Right ventricle myocardium inferior (tissue), 1 donor: Measurements from ENCODE around the gene FSCB. TPM values are rescaled to one million over a fixed set of nuclear protein-coding genes. Genes with fewer than 3 reads are reported as not detected.
"Not testable (repeated sequence)": the region's sequence is repeated elsewhere in the genome, so short reads cannot be mapped to it uniquely, and the experiment has no call there.

Experiments used
- ATAC-seq: fragments of 200-7000 bp; cut with Tn5 transposase; one replicate; pipeline ENCODE4 v1.9.1; 2020; ENCODE audit warnings: mild to moderate bottlenecking, moderate library complexity
- DNase-seq: peaks from one replicate; pipeline ENCODE4 v3.0.0; 2021; ENCODE audit errors: missing footprints
- intact Hi-C: fragments of 100-400 bp; cut with DNase I; formaldehyde crosslinking; loops from one replicate; pipeline ENCODE4 v1.11.0; 2022
- long read RNA-seq: library from polyadenylated mRNA; unstranded; transcript quantifications from one replicate; pipeline ENCODE4 v2.0.0, GENCODE V29; 2021
- total RNA-seq: library from RNA; stranded (reverse); fragmentation: NEBNext Ultra II Directional; extraction: Animal tissue kit (Norgen Biotek cat#: 25700); gene quantifications from one replicate; pipeline ENCODE4 v1.2.1, GENCODE V29; 2021
- donor health status: DM: no; HTN: yes; CAD: no; lungs with severe emphysema.

FSCB gene, protein sequence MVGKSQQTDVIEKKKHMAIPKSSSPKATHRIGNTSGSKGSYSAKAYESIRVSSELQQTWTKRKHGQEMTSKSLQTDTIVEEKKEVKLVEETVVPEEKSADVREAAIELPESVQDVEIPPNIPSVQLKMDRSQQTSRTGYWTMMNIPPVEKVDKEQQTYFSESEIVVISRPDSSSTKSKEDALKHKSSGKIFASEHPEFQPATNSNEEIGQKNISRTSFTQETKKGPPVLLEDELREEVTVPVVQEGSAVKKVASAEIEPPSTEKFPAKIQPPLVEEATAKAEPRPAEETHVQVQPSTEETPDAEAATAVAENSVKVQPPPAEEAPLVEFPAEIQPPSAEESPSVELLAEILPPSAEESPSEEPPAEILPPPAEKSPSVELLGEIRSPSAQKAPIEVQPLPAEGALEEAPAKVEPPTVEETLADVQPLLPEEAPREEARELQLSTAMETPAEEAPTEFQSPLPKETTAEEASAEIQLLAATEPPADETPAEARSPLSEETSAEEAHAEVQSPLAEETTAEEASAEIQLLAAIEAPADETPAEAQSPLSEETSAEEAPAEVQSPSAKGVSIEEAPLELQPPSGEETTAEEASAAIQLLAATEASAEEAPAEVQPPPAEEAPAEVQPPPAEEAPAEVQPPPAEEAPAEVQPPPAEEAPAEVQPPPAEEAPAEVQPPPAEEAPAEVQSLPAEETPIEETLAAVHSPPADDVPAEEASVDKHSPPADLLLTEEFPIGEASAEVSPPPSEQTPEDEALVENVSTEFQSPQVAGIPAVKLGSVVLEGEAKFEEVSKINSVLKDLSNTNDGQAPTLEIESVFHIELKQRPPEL
- total RNA-seq = not detected
- long read RNA-seq = 0 reads

GRCh38 chr14:44507183-44507582 lies at the start of gene FSCB:
TSS of gene FSCB (minus strand) at chr14:44507283. CDS start at chr14:44506987, 296 bp downstream.
- no peak for ATAC-seq
- intact Hi-C loops = no loop called here
- no peak for DNase-seq

- intact Hi-C loops = no loop called here
- ATAC-seq (no peak), DNase-seq (no peak)
These were observed 24.6 kb upstream of the FSCB start for GRCh38 chr14:44531658-44532057.

DNA sequence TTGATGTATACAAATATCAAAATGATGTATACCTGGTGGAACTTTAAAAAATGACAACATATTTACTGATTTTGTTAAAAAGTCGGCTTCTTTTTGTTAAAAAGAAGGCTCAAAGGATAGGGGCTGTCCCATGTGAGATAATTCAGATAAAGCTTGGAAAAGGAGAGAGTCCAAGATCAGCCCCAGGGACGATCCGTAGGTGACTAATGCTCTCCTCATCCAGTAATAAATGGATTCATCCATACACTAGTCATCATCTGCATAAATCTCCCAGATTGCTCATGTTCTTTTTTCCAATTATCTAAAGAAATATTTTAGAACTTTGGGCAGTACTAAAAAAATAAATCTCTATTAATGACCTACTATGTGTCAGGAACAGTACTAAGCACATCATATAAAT lies 23.4 kb upstream of the FSCB start:
- ATAC-seq = no peak
- intact Hi-C loops = no loop called here
- DNase-seq = no peak

- no peak for ATAC-seq
- intact Hi-C loops = no loop called here
These were observed 21.9 kb upstream of the FSCB start for GRCh38 chr14:44529026-44529425.

DNA sequence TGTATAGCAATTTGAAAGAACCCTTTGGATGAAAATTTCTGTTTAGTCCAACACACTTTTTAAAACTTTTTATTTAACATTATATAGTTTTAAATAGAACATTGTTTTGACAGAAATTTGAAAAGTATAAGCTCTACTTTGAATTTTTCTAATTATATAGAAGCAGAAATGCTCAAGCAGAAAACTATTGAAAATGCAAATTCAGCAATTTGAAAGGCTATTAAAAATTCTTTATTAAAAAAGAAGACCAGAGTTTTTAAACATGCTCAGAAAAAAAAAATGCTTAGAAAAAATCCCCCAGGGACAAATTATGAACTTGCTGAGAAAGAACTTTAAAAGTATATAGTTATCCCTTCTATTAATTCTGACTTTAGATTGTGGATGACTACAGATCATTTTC lies 21.1 kb upstream of the FSCB start:
- ATAC-seq (no peak), DNase-seq (no peak)
- intact Hi-C loops = no loop called here

More at GRCh38 chr14:44529026-44529425, 21.9 kb upstream of the FSCB start:
- no peak for DNase-seq

DNA sequence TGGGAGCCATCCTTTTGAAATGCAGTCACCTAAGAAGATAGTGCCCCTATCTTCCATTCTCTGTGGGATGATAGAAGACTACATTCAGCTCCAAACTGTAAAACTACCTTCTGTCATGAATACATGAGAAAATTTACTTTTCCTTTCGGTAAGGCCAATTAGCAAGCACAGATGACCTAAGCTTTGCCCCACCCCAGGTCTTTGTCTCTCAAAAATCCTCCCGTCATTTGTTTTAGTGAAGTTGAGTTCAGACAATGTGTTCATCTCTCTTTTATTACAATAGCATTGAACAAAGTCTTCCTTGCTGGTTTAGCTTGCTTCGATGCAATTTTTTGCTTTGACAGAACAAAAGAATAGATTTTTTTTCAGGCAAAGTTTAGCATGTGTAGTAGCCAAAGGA lies 18.2 kb upstream of the FSCB start:
- DNase-seq = no peak
- no peak for ATAC-seq
- intact Hi-C loops = no loop called here

- intact Hi-C loops, DNase-seq, ATAC-seq: not testable (repeated sequence)
These were observed 8.6 kb upstream of the FSCB start for GRCh38 chr14:44515668-44516067.

- intact Hi-C loops = no loop called here
- no peak for DNase-seq
- ATAC-seq = no peak
These were observed 1.8 kb upstream of the FSCB start for GRCh38 chr14:44508834-44509233.

GRCh38 chr14:44505588-44505987 lies 1.5 kb downstream of the FSCB start:
- ATAC-seq = no peak
- intact Hi-C loops = no loop called here
- no peak for DNase-seq

DNA sequence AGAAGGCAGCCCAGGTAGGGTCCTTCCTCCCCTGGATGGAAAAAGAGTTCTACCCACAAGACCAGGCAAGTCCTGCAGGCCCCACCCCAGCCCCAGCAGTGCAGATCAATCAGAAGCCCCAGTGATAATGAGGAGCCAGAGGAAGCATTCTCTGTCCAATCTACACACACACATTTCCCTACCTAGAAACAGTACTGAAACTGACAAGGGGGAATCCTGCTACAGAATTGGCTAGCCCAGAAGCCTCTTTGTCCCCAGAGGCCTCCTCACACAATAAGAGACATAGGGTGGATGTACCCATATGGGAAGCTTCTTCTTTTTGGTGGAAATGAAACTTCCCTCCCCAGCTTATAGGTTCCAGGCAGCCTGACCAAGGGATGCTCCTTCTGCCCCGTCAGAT lies 9.9 kb downstream of the FSCB start:
- intact Hi-C loops = no loop called here
- ATAC-seq (no peak), DNase-seq (no peak)

DNA sequence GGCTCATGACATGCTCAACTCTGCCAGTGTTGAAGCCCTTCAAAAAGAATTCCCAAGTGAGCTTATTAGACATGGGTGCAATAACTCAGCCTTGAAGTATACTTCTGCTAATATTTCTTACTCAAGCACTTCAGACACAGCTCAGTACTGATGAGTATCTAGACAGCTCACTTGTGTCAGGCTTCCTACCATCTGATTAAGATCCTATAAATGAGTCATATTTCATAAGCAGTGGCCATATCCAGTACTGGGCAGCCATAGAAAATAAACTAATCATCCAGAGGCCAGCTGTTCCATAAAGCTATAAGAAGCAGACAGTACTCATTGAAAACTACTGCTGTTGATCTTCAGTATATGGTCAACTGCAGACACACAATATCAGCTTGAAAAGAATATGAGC lies 12.9 kb downstream of the FSCB start:
- intact Hi-C loops = no loop called here
- ATAC-seq (no peak), DNase-seq (no peak)

DNA sequence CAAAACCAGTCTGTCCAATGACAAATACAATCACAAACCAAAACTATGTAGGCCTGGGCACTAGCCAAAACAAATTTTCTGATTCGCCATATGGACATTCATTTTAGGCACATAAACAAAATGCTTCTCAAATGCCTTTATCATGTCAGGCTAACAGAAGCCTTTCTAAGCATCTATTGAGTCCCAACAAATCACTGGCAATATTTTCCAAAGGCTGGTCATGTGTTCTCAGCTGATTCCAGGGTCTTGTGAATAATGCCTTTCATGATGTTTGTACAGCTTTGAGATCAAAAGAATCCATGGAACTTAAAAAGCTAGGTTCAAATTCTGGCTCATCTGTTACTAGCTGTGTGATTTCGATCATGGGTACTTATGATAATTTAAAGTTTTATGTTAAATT lies 16.1 kb downstream of the FSCB start:
- no peak for ATAC-seq
- no peak for DNase-seq
- intact Hi-C loops = no loop called here

GRCh38 chr14:44477953-44478352 lies 29.1 kb downstream of the FSCB start:
- no peak for ATAC-seq
- intact Hi-C loops = no loop called here

DNA sequence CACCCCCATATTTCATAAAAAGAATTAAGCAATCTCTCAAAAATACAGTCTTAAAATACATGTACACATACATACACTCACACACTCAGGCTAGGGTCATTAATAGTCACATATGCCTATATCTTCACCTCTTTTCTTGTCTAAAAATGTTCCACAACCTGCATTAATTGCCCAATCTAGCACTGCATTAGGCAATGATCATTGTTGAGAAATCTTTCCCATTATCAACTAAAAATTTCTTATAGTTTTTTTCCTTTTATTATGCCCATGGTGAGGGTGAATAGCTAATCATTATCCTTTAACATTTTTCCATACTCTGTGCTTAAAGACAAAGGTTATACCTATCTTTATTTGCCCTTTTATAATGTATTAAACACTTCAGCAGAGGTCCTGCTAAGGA lies 38.3 kb downstream of the FSCB start:
- no peak for ATAC-seq

More at GRCh38 chr14:44477953-44478352, 29.1 kb downstream of the FSCB start:
- DNase-seq = no peak

GRCh38 chr14:44463356-44464004 lies 43.6 kb downstream of the FSCB start:
- intact Hi-C loops = no loop called here
- no peak for ATAC-seq
- no peak for DNase-seq

More for the DNA sequence above, 38.3 kb downstream of the FSCB start:
- intact Hi-C loops = no loop called here
- no peak for DNase-seq

GRCh38 chr14:44462381-44462780 lies 44.7 kb downstream of the FSCB start:
- ATAC-seq = no peak
- DNase-seq = no peak
- intact Hi-C loops = no loop called here

DNA sequence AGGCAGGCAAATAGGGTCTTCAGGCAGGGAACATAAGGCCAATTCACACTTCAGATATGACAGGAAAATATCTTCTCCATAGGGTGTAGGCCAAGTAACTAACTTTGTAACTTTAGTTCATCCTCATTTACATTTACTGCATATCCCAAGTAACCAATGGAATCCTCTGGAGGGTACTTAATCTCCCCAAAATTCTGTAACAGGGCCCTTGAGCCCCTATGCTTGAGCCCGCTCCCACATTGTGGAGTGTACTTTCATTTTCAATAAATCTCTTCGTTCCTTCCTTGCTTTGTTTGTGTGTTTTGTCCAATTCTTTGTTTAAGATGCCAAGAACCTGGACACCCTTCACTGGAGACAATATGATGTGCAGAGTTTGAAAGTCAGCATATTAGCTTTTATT lies 45.3 kb downstream of the FSCB start:
- intact Hi-C loops = no loop called here
- DNase-seq (no peak), ATAC-seq (no peak)
